ENCODE measurements around the gene CBLL1. TPM values are rescaled to one million over a fixed set of nuclear protein-coding genes. Genes with fewer than 3 reads are reported as not detected.

CBLL1 gene
- total RNA-seq, 1 experiment from 2014 or later, result 34.5 TPM

DNA sequence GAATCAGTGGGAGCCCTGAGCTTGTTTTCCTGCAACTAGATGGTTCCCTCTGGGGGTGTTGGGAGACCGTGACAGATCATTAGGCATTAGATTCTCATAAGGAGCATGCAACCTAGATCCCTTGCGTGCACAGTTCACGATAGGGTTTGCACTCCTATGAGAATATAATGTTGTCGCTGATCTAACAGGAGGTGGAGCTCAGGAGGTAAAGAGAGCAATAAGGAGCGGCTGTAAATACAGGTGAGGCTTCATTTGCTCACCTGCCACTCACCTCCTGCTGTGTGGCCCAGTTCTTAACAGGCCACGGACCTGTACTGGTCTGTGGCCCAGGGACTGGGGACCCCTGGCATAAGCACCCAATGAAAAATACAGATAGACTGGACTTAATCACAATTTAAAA, 48.4 kb downstream of the CBLL1 start:
- Mint-ChIP-seq H3K4me1 (ENCODE audit: insufficient read depth, unreplicated experiment) (no peaks in the 10 kb centered on the region), H3K9me3 (ENCODE audit: unreplicated experiment) (no peaks in the 10 kb centered on the region), H3K27ac (ENCODE audit: low read depth, unreplicated experiment) (no peak overlapping the region), H3K36me3 (ENCODE audit: insufficient read depth, unreplicated experiment) (no peaks in the 10 kb centered on the region), H3K27me3 (ENCODE audit: insufficient read depth, unreplicated experiment) (peaks cover 46% of the 10 kb centered on the region), H3K4me3 (ENCODE audit: unreplicated experiment) (no peak overlapping the region)
- POLR2A ChIA-PET, result no interaction called here
- intact Hi-C loops (cut with micrococcal nuclease), result no loop called here
- no TSS peak for BruUV-seq (replicated peaks)
- no peak for DNase-seq (ENCODE audit: unreplicated experiment)
- TF ChIP-seq, protein P1, sequence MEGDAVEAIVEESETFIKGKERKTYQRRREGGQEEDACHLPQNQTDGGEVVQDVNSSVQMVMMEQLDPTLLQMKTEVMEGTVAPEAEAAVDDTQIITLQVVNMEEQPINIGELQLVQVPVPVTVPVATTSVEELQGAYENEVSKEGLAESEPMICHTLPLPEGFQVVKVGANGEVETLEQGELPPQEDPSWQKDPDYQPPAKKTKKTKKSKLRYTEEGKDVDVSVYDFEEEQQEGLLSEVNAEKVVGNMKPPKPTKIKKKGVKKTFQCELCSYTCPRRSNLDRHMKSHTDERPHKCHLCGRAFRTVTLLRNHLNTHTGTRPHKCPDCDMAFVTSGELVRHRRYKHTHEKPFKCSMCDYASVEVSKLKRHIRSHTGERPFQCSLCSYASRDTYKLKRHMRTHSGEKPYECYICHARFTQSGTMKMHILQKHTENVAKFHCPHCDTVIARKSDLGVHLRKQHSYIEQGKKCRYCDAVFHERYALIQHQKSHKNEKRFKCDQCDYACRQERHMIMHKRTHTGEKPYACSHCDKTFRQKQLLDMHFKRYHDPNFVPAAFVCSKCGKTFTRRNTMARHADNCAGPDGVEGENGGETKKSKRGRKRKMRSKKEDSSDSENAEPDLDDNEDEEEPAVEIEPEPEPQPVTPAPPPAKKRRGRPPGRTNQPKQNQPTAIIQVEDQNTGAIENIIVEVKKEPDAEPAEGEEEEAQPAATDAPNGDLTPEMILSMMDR (IDR thresholded peaks at IDR 0.05; ENCODE audit: unreplicated experiment), result no peak
- CTCF ChIA-PET, result interaction anchor here (0.6 kb wide), 1 partner anchor 87 kb away, joined by 3 read pairs; no protein-coding TSS in a partner anchor

DNA sequence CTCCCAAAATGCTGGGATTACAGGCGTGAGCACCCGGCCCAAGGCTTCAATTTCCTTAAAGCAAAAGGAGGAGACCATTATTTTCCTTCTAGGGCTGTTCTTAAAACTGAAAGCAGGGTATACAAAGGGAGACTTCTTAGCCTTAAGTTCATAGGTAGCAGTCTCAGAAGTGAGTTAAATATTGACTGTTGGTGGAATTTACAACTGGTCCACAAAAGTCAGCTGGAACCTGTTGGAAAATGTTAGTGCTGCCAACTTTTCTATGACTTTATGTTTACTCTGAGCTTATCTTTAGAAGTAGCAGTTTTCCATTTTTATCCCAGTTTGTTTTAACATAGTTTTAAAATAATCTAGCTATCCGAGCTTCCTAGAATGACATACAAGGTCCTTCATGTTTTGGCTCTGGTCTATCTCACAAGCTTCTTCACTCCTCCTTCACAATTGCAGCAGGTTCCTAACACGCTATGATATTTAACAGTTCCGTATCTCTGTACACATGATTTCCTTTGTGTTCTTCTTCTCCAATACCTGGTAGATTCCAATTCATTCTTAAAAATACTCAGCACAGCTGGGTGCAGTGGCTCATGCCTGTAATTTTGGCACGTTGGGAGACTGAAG, 55.8 kb downstream of the CBLL1 start:
- H3K27ac Mint-ChIP-seq (ENCODE audit: low read depth, unreplicated experiment), result no peak overlapping the region
- no TSS peak for BruUV-seq (replicated peaks)
- intact Hi-C loops (cut with micrococcal nuclease), result no loop called here

DNA sequence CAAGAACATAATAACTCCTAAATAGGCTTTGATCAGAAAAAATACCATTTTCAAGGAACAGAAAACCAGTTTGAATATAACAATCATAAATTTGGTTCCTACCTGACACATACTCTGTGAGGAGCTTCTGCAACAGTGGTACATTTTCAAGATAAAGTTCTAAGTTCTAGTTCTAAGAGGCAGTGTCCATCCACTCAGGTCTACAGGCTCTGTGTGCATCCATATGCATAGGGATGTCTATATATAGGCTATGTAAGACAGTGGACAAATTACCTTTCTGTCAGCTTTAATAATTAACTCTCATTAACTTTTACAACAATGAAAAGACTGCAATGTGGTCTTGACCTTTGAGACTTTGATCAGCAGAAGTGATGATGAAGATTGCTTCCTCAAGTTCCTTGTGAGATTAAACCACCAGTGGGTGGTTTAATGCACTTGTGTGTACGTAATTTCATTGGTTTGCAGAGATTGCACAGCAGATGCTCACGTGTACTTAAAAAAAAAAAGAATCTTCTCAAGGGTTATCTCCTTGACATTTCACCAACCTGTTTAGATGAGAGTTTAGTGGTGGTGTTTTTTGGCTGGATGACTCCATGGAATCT, 59.2 kb downstream of the CBLL1 start, which contains the start of gene SLC26A3:
Gene SLC26A3 (minus strand): TSS at position 215 of the 602 bp plus-strand sequence. CDS start 8,714 bp downstream, outside the sequence.
- intact Hi-C loops (cut with micrococcal nuclease), result no loop called here
- Mint-ChIP-seq H3K27me3 (ENCODE audit: insufficient read depth, unreplicated experiment) (peaks cover 46% of the 10 kb centered on the region), H3K36me3 (ENCODE audit: insufficient read depth, unreplicated experiment) (no peaks in the 10 kb centered on the region), H3K4me1 (ENCODE audit: insufficient read depth, unreplicated experiment) (no peaks in the 10 kb centered on the region), H3K27ac (ENCODE audit: low read depth, unreplicated experiment) (no peak within 1 kb of the TSS), H3K9me3 (ENCODE audit: unreplicated experiment) (no peaks in the 10 kb centered on the region), H3K4me3 (ENCODE audit: unreplicated experiment) (no peak within 1 kb of the TSS)
- DNase-seq (ENCODE audit: unreplicated experiment), result no peak
- TF ChIP-seq, protein P1 (IDR thresholded peaks at IDR 0.05; ENCODE audit: unreplicated experiment), result no peak
- CTCF ChIA-PET, result no interaction called here
- no TSS peak for BruUV-seq (replicated peaks)
- POLR2A ChIA-PET, result no interaction called here

More for the DNA sequence above, 55.8 kb downstream of the CBLL1 start:
- DNase-seq (ENCODE audit: unreplicated experiment), result no peak
- H3K4me3 Mint-ChIP-seq (ENCODE audit: unreplicated experiment), result no peak overlapping the region
- H3K9me3 Mint-ChIP-seq (ENCODE audit: unreplicated experiment), result no peaks in the 10 kb centered on the region
- H3K27me3 Mint-ChIP-seq (ENCODE audit: insufficient read depth, unreplicated experiment), result peaks cover 58% of the 10 kb centered on the region
- no peaks in the 10 kb centered on the region for H3K36me3 Mint-ChIP-seq (ENCODE audit: insufficient read depth, unreplicated experiment)
- POLR2A ChIA-PET, result no interaction called here
- H3K4me1 Mint-ChIP-seq (ENCODE audit: insufficient read depth, unreplicated experiment), result no peaks in the 10 kb centered on the region
- CTCF ChIA-PET, result interaction anchor here (0.6 to 1.5 kb wide), 3 partner anchors 12 to 34 kb away, joined by 3 to 4 read pairs (median 3); no protein-coding TSS in a partner anchor
- TF ChIP-seq, protein P1 (IDR thresholded peaks at IDR 0.05; ENCODE audit: unreplicated experiment), result no peak

DNA sequence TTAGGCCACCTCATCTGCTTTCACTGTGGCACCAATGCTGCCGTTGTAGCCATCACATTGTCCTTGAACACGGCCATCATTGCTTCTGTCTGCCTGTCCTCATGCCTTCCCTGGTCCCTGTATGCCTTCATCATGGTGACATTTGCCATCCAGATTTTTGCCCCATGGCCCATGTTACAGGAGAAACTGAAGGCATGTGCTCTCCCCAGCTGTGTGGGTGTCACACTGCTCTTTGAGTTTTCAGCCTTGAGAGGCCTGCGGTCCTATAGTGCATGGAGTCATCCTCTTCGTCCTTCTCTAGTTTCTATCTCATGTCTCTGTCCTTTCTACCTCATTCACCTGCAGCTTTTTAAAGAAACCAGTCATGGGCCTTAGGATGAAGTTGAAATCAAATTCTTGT, 65.2 kb downstream of the CBLL1 start:
- no peak for DNase-seq (ENCODE audit: unreplicated experiment)
- BruUV-seq (replicated peaks), result no TSS peak
- Mint-ChIP-seq H3K4me3 (ENCODE audit: unreplicated experiment) (no peak overlapping the region), H3K36me3 (ENCODE audit: insufficient read depth, unreplicated experiment) (no peaks in the 10 kb centered on the region), H3K4me1 (ENCODE audit: insufficient read depth, unreplicated experiment) (no peaks in the 10 kb centered on the region), H3K9me3 (ENCODE audit: unreplicated experiment) (no peaks in the 10 kb centered on the region), H3K27ac (ENCODE audit: low read depth, unreplicated experiment) (no peak overlapping the region), H3K27me3 (ENCODE audit: insufficient read depth, unreplicated experiment) (peaks cover 10% of the 10 kb centered on the region)
- CTCF ChIA-PET, result no interaction called here
- TF ChIP-seq, protein P1 (IDR thresholded peaks at IDR 0.05; ENCODE audit: unreplicated experiment), result no peak
- intact Hi-C loops (cut with micrococcal nuclease), result no loop called here
- POLR2A ChIA-PET, result no interaction called here

All from MCF 10A (cell line).